Measurements from ENCODE around the gene TUBGCP3.

GRCh38 chr13:112522578-112522977 lies 65.4 kb downstream of the TUBGCP3 start:
- no peak for TF ChIP-seq CTCF (IDR thresholded peaks at IDR 0.05; ENCODE audit: low read depth, low read length, poor library complexity, severe bottlenecking)
- no peak for TF ChIP-seq EZH2phosphoT487 (IDR thresholded peaks at IDR 0.05; ENCODE audit: borderline replicate concordance, low read length)

Data from DOHH2 (cell line).